Stomach (tissue), 9 donors: ENCODE results near the gene DHFR2. TPM values are rescaled to one million over a fixed set of nuclear protein-coding genes. Genes with fewer than 3 reads are reported as not detected.
"Not testable (repeated sequence)": the region's sequence is repeated elsewhere in the genome, so short reads cannot be mapped to it uniquely, and the experiment has no call there.

Experiments
- DNase-seq, 2 donors: peaks; one replicate each; pipeline versions ENCODE4 v3.0.0 to v3.0.0-alpha.2; 2013 to 2019
- H3K27ac ChIP-seq, 5 donors: fragments of 200-600 bp in 4 of 5; sonication (generic) in 4 of 5; one replicate each; pipeline ENCODE4 v1.5.1; 2013 to 2019; ENCODE audit warnings: mild to moderate bottlenecking in 1 of 5, moderate library complexity in 1 of 5
- H3K27me3 ChIP-seq, 3 donors: fragments of 200-600 bp; sonication (generic); one replicate each; pipeline ENCODE4 v1.5.1; 2017 to 2019; ENCODE audit warnings: mixed run types in 1 of 3
- H3K36me3 ChIP-seq, 4 donors: fragments of 200-600 bp; sonication (generic); 1 replicate in 3 of 4; 2 replicates in 1 of 4; pipeline ENCODE4 v1.5.1; 2016 to 2019
- H3K4me1 ChIP-seq, 4 donors: fragments of 200-600 bp; sonication (generic); one replicate each; pipeline ENCODE4 v1.5.1; 2016 to 2019
- H3K4me3 ChIP-seq, 4 donors: fragments of 200-600 bp; sonication (generic) in 3 of 4; one replicate each; pipeline ENCODE4 v1.5.1; 2016 to 2019; ENCODE audit warnings: mild to moderate bottlenecking in 1 of 4
- H3K9me3 ChIP-seq, 4 donors: fragments of 200-600 bp; sonication (generic); one replicate each; pipeline ENCODE4 v1.5.1; 2016 to 2019
- CTCF ChIP-seq, 7 experiments: fragments of 450-650 bp in 4 of 7; fragments of 200-600 bp in 3 of 7; sonication (generic) in 3 of 7; IDR thresholded peaks; one replicate each; pipeline ENCODE4 v1.5.1; 2016 to 2019; ENCODE audit warnings: antibody characterized with exemption in 7 of 7, control low read depth in 2 of 7, mild to moderate bottlenecking in 1 of 7
- EP300 ChIP-seq: sonication (generic); formaldehyde crosslinking; IDR thresholded peaks from one replicate; pipeline ENCODE4 v1.6.1; 2017; ENCODE audit warnings: antibody characterized with exemption
- POLR2A ChIP-seq, 4 donors: fragments of 450-650 bp; IDR thresholded peaks; one replicate each; pipeline ENCODE4 v1.6.1; 2016; ENCODE audit warnings: antibody characterized with exemption in 4 of 4, control low read depth in 2 of 4, mild to moderate bottlenecking in 1 of 4, moderate library complexity in 1 of 4
- POLR2AphosphoS5 ChIP-seq, 3 donors: sonication (generic); formaldehyde crosslinking; IDR thresholded peaks; one replicate each; pipeline ENCODE4 v1.6.1; 2016; ENCODE audit warnings: antibody characterized with exemption in 3 of 3
- WGBS, 5 donors: extraction: QIAGEN DNeasy Blood & Tissue Kit in 3 of 5; methylation state at CpG; one replicate each; pipeline versions ENCODE4 v1.1.5 to v1.1.7; 2013 to 2018; 5-methylcytosine and 5-hydroxymethylcytosine counted together
- intact Hi-C: fragments of 100-400 bp; cut with DNase I; formaldehyde crosslinking; loops from one replicate; pipeline ENCODE4 v1.15.1; 2023; ENCODE audit warnings: low total_unique reads
- polyA plus RNA-seq, 3 donors: library from polyadenylated mRNA; stranded (reverse); fragments of 200-250 nt; gene quantifications; one replicate each; pipeline ENCODE4 v1.2.3, GENCODE V29; 2013
- total RNA-seq, 5 donors: library from RNA; depleted of rRNA; stranded (reverse); fragments of >200 nt; gene quantifications; one replicate each; pipeline versions ENCODE4 v1.1.0 to v1.2.3, GENCODE V29; 2014 to 2016
- donor health status: healthy with polysubstance abuse.
- donor health status: Bipolar disorder and iron deficiency.
- donor health status: healthy.

Gene DHFR2
- total and polyA plus RNA-seq, 8 donors, result 1.1 to 6.2 (median 2.5) TPM

- Histone ChIP-seq H3K4me1 (no peaks in the 10 kb centered on the region), H3K27ac (no peak overlapping the region), H3K36me3 (peaks cover 0 to 4% (median 0%) of the 10 kb centered on the region in 4 donors), H3K9me3 (no peaks in the 10 kb centered on the region), H3K27me3 (no peaks in the 10 kb centered on the region), H3K4me3 (no peak overlapping the region)
- no peak for TF ChIP-seq POLR2A (IDR thresholded peaks at IDR 0.05)
- TF ChIP-seq EP300, result no peak
- TF ChIP-seq POLR2AphosphoS5 (IDR thresholded peaks at IDR 0.05), result no peak
- no peak for TF ChIP-seq CTCF (IDR thresholded peaks at IDR 0.05)
- DNase-seq, result no peak
- intact Hi-C loops, result no loop called here
Observed at GRCh38 chr3:94050546-94050945, 12.2 kb downstream of the DHFR2 start.

DNA sequence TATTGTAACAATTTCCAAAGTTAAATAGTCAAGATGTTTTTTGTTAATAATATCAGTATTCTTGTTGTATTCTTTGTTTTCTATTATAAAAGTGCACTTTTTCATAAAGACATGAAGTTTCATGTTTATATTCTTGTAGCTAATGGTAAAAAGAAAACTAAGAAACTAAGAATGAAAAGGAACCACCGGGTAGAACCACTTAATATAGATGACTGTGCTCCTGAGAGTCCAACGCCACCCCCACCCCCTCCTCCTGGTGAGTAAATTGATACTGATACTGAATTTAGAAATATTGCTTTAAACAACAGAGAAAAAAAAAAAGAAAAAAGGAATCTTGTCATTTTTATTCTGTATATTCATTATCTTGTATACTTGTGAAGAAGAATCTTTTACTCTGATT, 13.4 kb downstream of the DHFR2 start:
- Histone ChIP-seq H3K36me3 (peaks cover 4 to 13% (median 10%) of the 10 kb centered on the region in 4 donors), H3K9me3 (peaks cover 0 to 4% (median 2%) of the 10 kb centered on the region in 4 donors), H3K27me3 (no peaks in the 10 kb centered on the region), H3K4me3 (no peak overlapping the region), H3K4me1 (no peaks in the 10 kb centered on the region), H3K27ac (no peak overlapping the region)
- TF ChIP-seq POLR2A (IDR thresholded peaks at IDR 0.05) (no peak), POLR2AphosphoS5 (IDR thresholded peaks at IDR 0.05) (no peak), CTCF (IDR thresholded peaks at IDR 0.05) (no peak), EP300 (no peak)
- WGBS, 5 donors, result 84 to 93% (median 87%) methylated on average over 2 of the region's 2 CpGs
- intact Hi-C loops, result no loop called here
- DNase-seq, result no peak

GRCh38 chr3:94046533-94046932, 16.2 kb downstream of the DHFR2 start:
- Histone ChIP-seq H3K4me3 (no peak overlapping the region), H3K4me1 (no peaks in the 10 kb centered on the region), H3K27ac (no peak overlapping the region), H3K36me3 (peaks cover 8 to 17% (median 16%) of the 10 kb centered on the region in 4 donors), H3K27me3 (no peaks in the 10 kb centered on the region), H3K9me3 (peaks cover 0 to 8% (median 4%) of the 10 kb centered on the region in 4 donors)
- TF ChIP-seq EP300, result no peak
- TF ChIP-seq POLR2A (IDR thresholded peaks at IDR 0.05), result no peak
- no peak for TF ChIP-seq CTCF (IDR thresholded peaks at IDR 0.05)
- no peak for TF ChIP-seq POLR2AphosphoS5 (IDR thresholded peaks at IDR 0.05)
- intact Hi-C loops, result no loop called here
- DNase-seq, result no peak
- WGBS, 5 donors, result 96 to 100% (median 98%) methylated on average over 2 of the region's 2 CpGs

GRCh38 chr3:94044100-94044936, 18.4 kb downstream of the DHFR2 start:
- H3K9me3 ChIP-seq, intact Hi-C loops, H3K4me3 ChIP-seq, DNase-seq, H3K4me1 ChIP-seq, H3K27ac ChIP-seq, H3K27me3 ChIP-seq: not testable (repeated sequence)
- WGBS, 5 donors, result 94 to 99% (median 96%) methylated on average over 39 to 61 of the region's 61 CpGs
- H3K36me3 ChIP-seq, result peaks cover 8 to 27% (median 18%) of the 10 kb centered on the region in 4 donors

DNA sequence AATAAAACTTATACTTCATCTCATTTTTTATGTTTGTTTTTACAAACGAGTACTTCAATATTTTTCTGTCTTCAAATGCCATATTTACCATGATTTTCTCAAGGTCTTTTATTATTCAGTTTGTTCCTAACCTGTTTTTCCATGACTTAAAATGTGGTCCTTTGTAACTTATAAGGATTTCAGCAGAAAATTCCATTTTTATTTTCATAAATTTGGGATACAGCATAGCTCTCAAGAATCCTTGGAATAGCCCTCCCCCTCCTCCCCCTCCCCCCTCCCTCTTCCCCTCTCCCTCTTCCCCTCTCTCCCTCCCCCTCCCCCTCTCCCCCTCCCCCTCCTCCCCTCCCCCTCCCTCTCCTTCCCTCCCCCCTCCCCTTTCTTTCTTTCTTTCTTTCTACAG, 19.4 kb downstream of the DHFR2 start:
- 70 to 88% (median 84%) methylated on average over 1 of the region's 1 CpG for WGBS, 5 donors
- H3K4me1 ChIP-seq, result no peaks in the 10 kb centered on the region
- H3K36me3 ChIP-seq, result peaks cover 8 to 27% (median 18%) of the 10 kb centered on the region in 4 donors
- H3K27ac ChIP-seq, result no peak overlapping the region
- DNase-seq, result no peak
- no peaks in the 10 kb centered on the region for H3K27me3 ChIP-seq
- intact Hi-C loops, result no loop called here
- peaks cover 0 to 8% (median 4%) of the 10 kb centered on the region in 4 donors for H3K9me3 ChIP-seq
- H3K4me3 ChIP-seq, result no peak overlapping the region
- TF ChIP-seq POLR2A (IDR thresholded peaks at IDR 0.05) (no peak), EP300 (no peak), POLR2AphosphoS5 (IDR thresholded peaks at IDR 0.05) (no peak), CTCF (IDR thresholded peaks at IDR 0.05) (no peak)
